CD14-positive monocyte (primary cell): ENCODE measurements around the gene WDFY4. TPM values are rescaled to one million over a fixed set of nuclear protein-coding genes. Genes with fewer than 3 reads are reported as not detected.

Source experiments
- DNase-seq, 3 donors: peaks; one replicate each; pipeline ENCODE4 v3.0.0-alpha.2; 2011 to 2022
- H2AFZ ChIP-seq: 2 replicates; pipeline ENCODE4 v1.6.0; 2012; ENCODE audit warnings: mild to moderate bottlenecking, low read depth, low read length, inconsistent platforms; ENCODE audit not compliant: insufficient read depth, poor library complexity, severe bottlenecking
- H3K27ac ChIP-seq, 2 donors: 1 replicate in 1 of 2; 2 replicates in 1 of 2; pipeline ENCODE4 v1.5.1; 2012 to 2013; ENCODE audit warnings: low read length in 2 of 2, control low read depth in 1 of 2, inconsistent platforms in 1 of 2, low read depth in 1 of 2, mild to moderate bottlenecking in 1 of 2
- H3K27me3 ChIP-seq, 2 donors: one replicate each; pipeline versions ENCODE4 v1.6.0 to v1.6.1; 2011 to 2013; ENCODE audit warnings: low read length in 2 of 2; ENCODE audit not compliant: control insufficient read depth in 2 of 2, insufficient read depth in 2 of 2
- H3K36me3 ChIP-seq, 2 donors: replicated peaks in 1 of 2; 1 replicate in 1 of 2; 2 replicates in 1 of 2; pipeline versions ENCODE4 v1.5.1 to v1.6.1; 2012 to 2013; ENCODE audit warnings: low read length in 2 of 2, control low read depth in 1 of 2, inconsistent platforms in 1 of 2, mild to moderate bottlenecking in 1 of 2; ENCODE audit not compliant: insufficient read depth in 2 of 2, control insufficient read depth in 1 of 2
- H3K4me1 ChIP-seq, 2 donors: 1 replicate in 1 of 2; 2 replicates in 1 of 2; pipeline versions ENCODE4 v1.5.1 to v1.6.1; 2012 to 2013; ENCODE audit warnings: low read length in 2 of 2, control low read depth in 1 of 2, inconsistent platforms in 1 of 2, mild to moderate bottlenecking in 1 of 2, moderate library complexity in 1 of 2; ENCODE audit not compliant: insufficient read depth in 2 of 2, control insufficient read depth in 1 of 2
- H3K4me2 ChIP-seq: replicated peaks from 2 replicates; pipeline ENCODE3; 2012; ENCODE audit warnings: low read length, moderate library complexity, mild to moderate bottlenecking; ENCODE audit not compliant: poor library complexity, severe bottlenecking; ENCODE audit errors: extremely low read depth
- H3K4me3 ChIP-seq, 3 experiments: fragments of 200-600 bp in 1 of 3; sonication (generic) in 1 of 3; replicated peaks in 1 of 3; 1 replicate in 2 of 3; 2 replicates in 1 of 3; pipeline ENCODE4 v1.5.1; 2011 to 2013; ENCODE audit warnings: low read length in 3 of 3, mild to moderate bottlenecking in 3 of 3, control low read depth in 2 of 3, low read depth in 2 of 3, inconsistent platforms in 1 of 3, moderate library complexity in 1 of 3
- H3K79me2 ChIP-seq: 2 replicates; pipeline ENCODE4 v1.6.0; 2012; ENCODE audit warnings: mild to moderate bottlenecking, control low read depth, inconsistent platforms, low read length, moderate library complexity; ENCODE audit not compliant: insufficient read depth
- H3K9ac ChIP-seq: 2 replicates; pipeline ENCODE4 v1.6.0; 2017; ENCODE audit warnings: low read length, mild to moderate bottlenecking; ENCODE audit not compliant: insufficient read depth, poor library complexity, severe bottlenecking
- H3K9me3 ChIP-seq, 2 donors: replicated peaks in 1 of 2; 1 replicate in 1 of 2; 2 replicates in 1 of 2; pipeline versions ENCODE4 v1.5.1 to v1.6.1; 2012 to 2013; ENCODE audit warnings: low read length in 2 of 2, control low read depth in 1 of 2; ENCODE audit not compliant: control insufficient read depth in 1 of 2, insufficient read depth in 1 of 2
- H4K20me1 ChIP-seq: 2 replicates; pipeline ENCODE4 v1.6.0; 2012; ENCODE audit warnings: mild to moderate bottlenecking, low read length, control low read depth, moderate library complexity; ENCODE audit not compliant: insufficient read depth
- H3K27ac Mint-ChIP-seq, 7 donors: one replicate each; pipeline ENCODE4 v1.8.0; 2020; ENCODE audit warnings: mild to moderate bottlenecking in 7 of 7, mixed read lengths in 7 of 7, moderate library complexity in 6 of 7, inconsistent platforms in 2 of 7
- H3K27me3 Mint-ChIP-seq, 3 donors: one replicate each; pipeline ENCODE4 v1.8.0; 2021 to 2022; ENCODE audit warnings: low read depth in 3 of 3, mild to moderate bottlenecking in 3 of 3, mixed read lengths in 3 of 3, moderate library complexity in 3 of 3, inconsistent platforms in 1 of 3
- H3K36me3 Mint-ChIP-seq, 2 donors: one replicate each; pipeline ENCODE4 v1.8.0; 2020; ENCODE audit warnings: mixed read lengths in 2 of 2, inconsistent platforms in 1 of 2, mild to moderate bottlenecking in 1 of 2
- H3K4me1 Mint-ChIP-seq: one replicate; pipeline ENCODE4 v1.8.0; 2020; ENCODE audit warnings: mild to moderate bottlenecking, mixed read lengths
- H3K4me3 Mint-ChIP-seq, 2 donors: one replicate each; pipeline ENCODE4 v1.8.0; 2020; ENCODE audit warnings: mild to moderate bottlenecking in 2 of 2, mixed read lengths in 2 of 2, moderate library complexity in 1 of 2
- H3K9me3 Mint-ChIP-seq, 7 donors: one replicate each; pipeline ENCODE4 v1.8.0; 2020 to 2022; ENCODE audit warnings: mixed read lengths in 7 of 7, mild to moderate bottlenecking in 6 of 7, moderate library complexity in 6 of 7, inconsistent platforms in 2 of 7
- CTCF ChIP-seq: fragments of 200-600 bp; IDR thresholded peaks from one replicate; pipeline ENCODE4 v1.8.0; 2022; ENCODE audit warnings: antibody characterized with exemption, mild to moderate bottlenecking
- WGBS: methylation state at CpG from one replicate; pipeline ENCODE4 v1.1.5; 2013; ENCODE audit warnings: missing lambda C conversion rate; ENCODE audit not compliant: insufficient coverage; 5-methylcytosine and 5-hydroxymethylcytosine counted together
- intact Hi-C, 2 donors: fragments of 100-400 bp; cut with micrococcal nuclease; formaldehyde crosslinking; loops; one replicate each; pipeline versions ENCODE4 v1.15.0 to v1.15.1; 2023
- polyA plus RNA-seq, 3 donors: library from polyadenylated mRNA; depleted of rRNA in 1 of 3; unstranded in 2 of 3; stranded (reverse) in 1 of 3; fragments of 300-500 nt in 2 of 3; fragments of >200 nt in 1 of 3; fragmentation: Illumina TruSeq in 2 of 3; gene quantifications; 1 replicate in 2 of 3; 2 replicates in 1 of 3; pipeline ENCODE4 v1.2.3, GENCODE V29; 2012 to 2021

WDFY4 gene
- polyA plus RNA-seq, 3 donors: 7.5 to 36.1 (median 9.8) TPM

- peaks cover 26% of the 10 kb centered on the region for H3K79me2 ChIP-seq
- H3K9me3 Mint-ChIP-seq: peaks cover 2 to 12% (median 4%) of the 10 kb centered on the region in 7 donors
- peaks cover 17 to 30% of the 10 kb centered on the region in 2 donors for H3K4me1 ChIP-seq
- H3K4me2 ChIP-seq: no peak overlapping the region
- H3K4me1 Mint-ChIP-seq: peaks cover 33% of the 10 kb centered on the region
- peak overlapping the region in 1 of 7 donors; percentile 58 for H3K27ac Mint-ChIP-seq
- H3K4me3 ChIP-seq: no peak overlapping the region
- peak overlapping the region; percentile 15 for H2AFZ ChIP-seq
- H3K27ac ChIP-seq: no peak overlapping the region
- H3K36me3 Mint-ChIP-seq: no peaks in the 10 kb centered on the region
- 92% methylated on average over 1 of the region's 3 CpGs for WGBS
- intact Hi-C loops: no loop called here
- H3K9ac ChIP-seq: no peak overlapping the region
- H3K36me3 ChIP-seq: no peaks in the 10 kb centered on the region
- no peaks in the 10 kb centered on the region for H3K9me3 ChIP-seq
- peaks cover 0 to 1% (median 0%) of the 10 kb centered on the region in 3 donors for H3K27me3 Mint-ChIP-seq
- H3K27me3 ChIP-seq: no peaks in the 10 kb centered on the region
- no peak for DNase-seq
- no peak for TF ChIP-seq CTCF
- peaks cover 4% of the 10 kb centered on the region for H4K20me1 ChIP-seq
- no peak overlapping the region for H3K4me3 Mint-ChIP-seq
Measured at GRCh38 chr10:48682265-48682664, 2.4 kb upstream of the WDFY4 start.

GRCh38 chr10:48683424-48683823, 1.2 kb upstream of the WDFY4 start:
- TF ChIP-seq CTCF: no peak
- intact Hi-C loops: no loop called here
- H3K36me3 ChIP-seq: no peaks in the 10 kb centered on the region
- Mint-ChIP-seq H3K4me3 (no peak overlapping the region), H3K27ac (peak overlapping the region in 3 of 7 donors; percentile 67 to 81 (median 78)), H3K9me3 (peaks cover 0 to 6% (median 0%) of the 10 kb centered on the region in 7 donors), H3K4me1 (peaks cover 38% of the 10 kb centered on the region), H3K27me3 (peaks cover 0 to 1% (median 0%) of the 10 kb centered on the region in 3 donors), H3K36me3 (no peaks in the 10 kb centered on the region)
- H3K9me3 ChIP-seq: no peaks in the 10 kb centered on the region
- peaks cover 38% of the 10 kb centered on the region for H3K79me2 ChIP-seq
- no peak overlapping the region for H3K4me2 ChIP-seq
- H3K4me3 ChIP-seq: no peak overlapping the region
- H3K27me3 ChIP-seq: no peaks in the 10 kb centered on the region
- no peak for DNase-seq
- H4K20me1 ChIP-seq: peaks cover 6% of the 10 kb centered on the region
- 96% methylated on average over 3 of the region's 6 CpGs for whole genome bisulfite sequencing
- no peak overlapping the region for H3K27ac ChIP-seq
- no peak overlapping the region for H3K9ac ChIP-seq
- peaks cover 17 to 38% of the 10 kb centered on the region in 2 donors for H3K4me1 ChIP-seq
- no peak overlapping the region for H2AFZ ChIP-seq
